ENCODE data around the gene DTX3L.
"Not testable (repeated sequence)": the region's sequence is repeated elsewhere in the genome, so short reads cannot be mapped to it uniquely, and the experiment has no call there.

Gene DTX3L

GRCh38 chr3:122562923-122563716 lies 1.0 kb upstream of the DTX3L start:
- DNase-seq = no peak
- Histone ChIP-seq H3K27ac (no peak overlapping the region), H3K27me3 (replicated peaks) (no peaks in the 10 kb centered on the region), H3K36me3 (replicated peaks) (peaks cover 14% of the 10 kb centered on the region), H3K4me3 (ENCODE audit: low read depth, low read length) (peak overlapping the region; percentile 85)
- no peak for TF ChIP-seq CTCF (IDR thresholded peaks at IDR 0.05; ENCODE audit: low read depth, low read length, missing control alignments)
- in situ Hi-C loops (cut with HindIII; ENCODE audit: low pct_ligation_motif_present, low sequenced_read_pairs) = no loop called here

GRCh38 chr3:122563717-122564025 lies 467 bp upstream of the DTX3L start:
- DNase-seq = no peak
- H3K36me3 ChIP-seq (replicated peaks) = peaks cover 18% of the 10 kb centered on the region
- in situ Hi-C loops (cut with HindIII; ENCODE audit: low pct_ligation_motif_present, low sequenced_read_pairs) = no loop called here

GRCh38 chr3:122568131-122568530 lies 4.0 kb downstream of the DTX3L start:
- DNase-seq; H3K4me3 ChIP-seq (ENCODE audit: low read depth, low read length); H3K27ac ChIP-seq; H3K27me3 ChIP-seq (replicated peaks); in situ Hi-C loops (cut with HindIII; ENCODE audit: low pct_ligation_motif_present, low sequenced_read_pairs): not testable (repeated sequence)
- peaks cover 41% of the 10 kb centered on the region for H3K36me3 ChIP-seq (replicated peaks)

More at GRCh38 chr3:122563717-122564025, 467 bp upstream of the DTX3L start:
- H3K4me3 ChIP-seq (ENCODE audit: low read depth, low read length) = peak overlapping the region; percentile 85
- TF ChIP-seq CTCF (IDR thresholded peaks at IDR 0.05; ENCODE audit: low read depth, low read length, missing control alignments) = no peak
- H3K27me3 ChIP-seq (replicated peaks) = no peaks in the 10 kb centered on the region
- H3K27ac ChIP-seq = peak overlapping the region; percentile 91

- H3K36me3 ChIP-seq (replicated peaks) = peaks cover 41% of the 10 kb centered on the region
- no peak for DNase-seq
- H3K4me3 ChIP-seq (ENCODE audit: low read depth, low read length) = no peak overlapping the region
- in situ Hi-C loops (cut with HindIII; ENCODE audit: low pct_ligation_motif_present, low sequenced_read_pairs) = no loop called here
- H3K27ac ChIP-seq = no peak overlapping the region
- no peaks in the 10 kb centered on the region for H3K27me3 ChIP-seq (replicated peaks)
- TF ChIP-seq CTCF (IDR thresholded peaks at IDR 0.05; ENCODE audit: low read depth, low read length, missing control alignments) = no peak
These were observed 4.6 kb downstream of the DTX3L start for GRCh38 chr3:122568755-122569154.

GRCh38 chr3:122572940-122573412 lies 8.8 kb downstream of the DTX3L start:
- no peak for DNase-seq
- TF ChIP-seq CTCF (IDR thresholded peaks at IDR 0.05; ENCODE audit: low read depth, low read length, missing control alignments) = no peak
- Histone ChIP-seq H3K36me3 (replicated peaks) (peaks cover 27% of the 10 kb centered on the region), H3K27ac (no peak overlapping the region), H3K27me3 (replicated peaks) (no peaks in the 10 kb centered on the region), H3K4me3 (ENCODE audit: low read depth, low read length) (no peak overlapping the region)
- in situ Hi-C loops (cut with HindIII; ENCODE audit: low pct_ligation_motif_present, low sequenced_read_pairs) = no loop called here

GRCh38 chr3:122576174-122576940 lies 12.2 kb downstream of the DTX3L start:
- no peak for TF ChIP-seq CTCF (IDR thresholded peaks at IDR 0.05; ENCODE audit: low read depth, low read length, missing control alignments)
- Histone ChIP-seq H3K4me3 (ENCODE audit: low read depth, low read length) (no peak overlapping the region), H3K27me3 (replicated peaks) (no peaks in the 10 kb centered on the region), H3K36me3 (replicated peaks) (peaks cover 4% of the 10 kb centered on the region), H3K27ac (no peak overlapping the region)
- DNase-seq = no peak
- in situ Hi-C loops (cut with HindIII; ENCODE audit: low pct_ligation_motif_present, low sequenced_read_pairs) = no loop called here
